Transverse colon (tissue), 4 donors: ENCODE measurements around the gene OTOG. TPM values are rescaled to one million over a fixed set of nuclear protein-coding genes. Genes with fewer than 3 reads are reported as not detected.
"Not testable (repeated sequence)": the region's sequence is repeated elsewhere in the genome, so short reads cannot be mapped to it uniquely, and the experiment has no call there.

Experiments
- DNase-seq: peaks from one replicate; pipeline ENCODE4 v3.0.0-alpha.2; 2019
- H3K27ac ChIP-seq, 4 donors: fragments of 200-600 bp; sonication (generic); 2 replicates each; pipeline ENCODE4 v1.5.1; 2016 to 2018; ENCODE audit warnings: inconsistent platforms in 4 of 4
- H3K27me3 ChIP-seq: fragments of 200-600 bp; sonication (generic); 2 replicates; pipeline ENCODE4 v1.5.1; 2017; ENCODE audit warnings: inconsistent platforms
- H3K36me3 ChIP-seq, 4 donors: fragments of 200-600 bp; sonication (generic); 2 replicates each; pipeline ENCODE4 v1.5.1; 2017 to 2019; ENCODE audit warnings: inconsistent platforms in 4 of 4
- H3K4me1 ChIP-seq, 4 donors: fragments of 200-600 bp; sonication (generic); 2 replicates each; pipeline ENCODE4 v1.5.1; 2017 to 2020; ENCODE audit warnings: inconsistent platforms in 4 of 4
- H3K4me3 ChIP-seq, 4 donors: fragments of 200-600 bp; sonication (generic); 1 replicate in 1 of 4; 2 replicates in 3 of 4; pipeline versions ENCODE4 v1.5.1 to v1.6.1; 2017 to 2019; ENCODE audit warnings: inconsistent platforms in 4 of 4
- H3K9me3 ChIP-seq, 2 donors: fragments of 200-600 bp; sonication (generic); 2 replicates each; pipeline ENCODE4 v1.5.1; 2017 to 2019; ENCODE audit warnings: inconsistent platforms in 2 of 2
- CTCF ChIP-seq, 5 experiments: fragments of 200-600 bp in 3 of 5; fragments of 450-650 bp in 2 of 5; sonication (generic) in 3 of 5; IDR thresholded peaks; 1 replicate in 2 of 5; 2 replicates in 3 of 5; pipeline ENCODE4 v1.5.1; 2016 to 2017; ENCODE audit warnings: antibody characterized with exemption in 5 of 5, inconsistent platforms in 3 of 5, mild to moderate bottlenecking in 2 of 5, moderate library complexity in 1 of 5
- EP300 ChIP-seq: sonication (generic); formaldehyde crosslinking; IDR thresholded peaks from one replicate; pipeline ENCODE4 v1.6.1; 2017; ENCODE audit warnings: antibody characterized with exemption, low read depth
- POLR2A ChIP-seq: fragments of 450-650 bp; IDR thresholded peaks from one replicate; pipeline ENCODE4 v1.6.1; 2016; ENCODE audit warnings: antibody characterized with exemption, mild to moderate bottlenecking, moderate library complexity
- POLR2AphosphoS5 ChIP-seq, 3 donors: sonication (generic); formaldehyde crosslinking; IDR thresholded peaks; one replicate each; pipeline ENCODE4 v1.6.1; 2016; ENCODE audit warnings: antibody characterized with exemption in 3 of 3
- WGBS, 2 donors: methylation state at CpG; one replicate each; pipeline ENCODE4 v1.1.5; 2018; ENCODE audit warnings: low coverage in 1 of 2; 5-methylcytosine and 5-hydroxymethylcytosine counted together
- in situ Hi-C, 4 donors: fragments of 200-750 bp; cut with MboI; loops; one replicate each; pipeline versions ENCODE4 v1.15.0 to v1.15.1; 2017; ENCODE audit warnings: low sequenced_read_pairs in 3 of 4, low pct_ligation_motif_present in 1 of 4, low pct_unique_long_range_greater_than_20kb in 1 of 4
- intact Hi-C: fragments of 100-400 bp; cut with DNase I; formaldehyde crosslinking; loops from one replicate; pipeline ENCODE4 v1.15.1; 2023; ENCODE audit warnings: low total_unique reads
- total RNA-seq, 4 donors: library from RNA; depleted of rRNA; stranded (reverse); fragments of >200 nt; gene quantifications; one replicate each; pipeline ENCODE4 v1.1.0, GENCODE V29; 2016

OTOG gene
- total RNA-seq, 4 donors from 2014 or later: not detected

GRCh38 chr11:17611503-17612220, 64.6 kb downstream of the OTOG start:
- Histone ChIP-seq H3K4me1 (no peaks in the 10 kb centered on the region), H3K27ac (no peak overlapping the region), H3K36me3 (no peaks in the 10 kb centered on the region), H3K4me3 (no peak overlapping the region), H3K27me3 (peaks cover 2% of the 10 kb centered on the region), H3K9me3 (no peaks in the 10 kb centered on the region)
- no peak for DNase-seq
- in situ Hi-C loops: no loop called here
- intact Hi-C loops: no loop called here
- 87 to 100% methylated on average over 1 to 13 of the region's 13 CpGs for WGBS, 2 donors
- no peak for TF ChIP-seq POLR2A
- TF ChIP-seq POLR2AphosphoS5 (IDR thresholded peaks at IDR 0.05): no peak
- no peak for TF ChIP-seq EP300
- TF ChIP-seq CTCF (IDR thresholded peaks at IDR 0.05): no peak

- DNase-seq: no peak
Observed at GRCh38 chr11:17612221-17613188, 65.4 kb downstream of the OTOG start.

GRCh38 chr11:17613428-17613962, 66.4 kb downstream of the OTOG start:
- Histone ChIP-seq H3K27ac (no peak overlapping the region), H3K27me3 (peaks cover 9% of the 10 kb centered on the region), H3K4me1 (no peaks in the 10 kb centered on the region), H3K4me3 (no peak overlapping the region), H3K9me3 (no peaks in the 10 kb centered on the region), H3K36me3 (no peaks in the 10 kb centered on the region)
- in situ Hi-C loops (no loop called here), intact Hi-C loops (no loop called here)
- DNase-seq: no peak
- WGBS, 2 donors: 81 to 88% methylated on average over 1 to 5 of the region's 5 CpGs
- no peak for TF ChIP-seq POLR2AphosphoS5 (IDR thresholded peaks at IDR 0.05)
- no peak for TF ChIP-seq POLR2A
- no peak for TF ChIP-seq EP300
- no peak for TF ChIP-seq CTCF (IDR thresholded peaks at IDR 0.05)

More at GRCh38 chr11:17612221-17613188, 65.4 kb downstream of the OTOG start:
- Histone ChIP-seq H3K4me1 (no peaks in the 10 kb centered on the region), H3K27ac (no peak overlapping the region), H3K27me3 (peaks cover 5% of the 10 kb centered on the region), H3K4me3 (no peak overlapping the region), H3K36me3 (no peaks in the 10 kb centered on the region), H3K9me3 (no peaks in the 10 kb centered on the region)
- TF ChIP-seq POLR2A: no peak
- TF ChIP-seq CTCF (IDR thresholded peaks at IDR 0.05): no peak
- no peak for TF ChIP-seq EP300
- no peak for TF ChIP-seq POLR2AphosphoS5 (IDR thresholded peaks at IDR 0.05)
- intact Hi-C loops: no loop called here
- in situ Hi-C loops: no loop called here
- 64 to 81% methylated on average over 4 to 17 of the region's 18 CpGs for WGBS, 2 donors

DNA sequence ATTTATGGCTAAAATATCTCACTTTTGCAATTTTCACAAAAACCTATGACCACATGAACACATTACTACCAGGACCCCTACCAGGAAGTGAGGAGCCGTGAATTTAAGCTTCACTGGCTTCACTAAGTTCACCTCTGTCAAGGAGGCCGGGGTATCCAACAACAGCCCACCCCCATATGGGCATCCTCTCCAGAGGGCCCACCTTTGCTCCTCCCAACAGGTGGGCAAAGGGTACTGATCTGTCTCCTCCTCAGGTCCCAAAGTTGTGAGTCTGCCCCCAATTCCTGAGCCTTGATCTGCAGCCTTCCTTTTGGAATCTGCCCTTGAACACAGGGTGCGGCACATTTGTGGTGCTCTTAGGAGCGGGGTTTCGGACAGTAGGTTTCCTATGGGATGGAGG, 66.9 kb downstream of the OTOG start:
- in situ Hi-C loops (no loop called here), intact Hi-C loops (no loop called here)
- no peak overlapping the region for H3K27ac ChIP-seq
- TF ChIP-seq POLR2A (no peak), CTCF (IDR thresholded peaks at IDR 0.05) (no peak), POLR2AphosphoS5 (IDR thresholded peaks at IDR 0.05) (no peak), EP300 (no peak)
- no peaks in the 10 kb centered on the region for H3K4me1 ChIP-seq
- peaks cover 9% of the 10 kb centered on the region for H3K27me3 ChIP-seq
- no peaks in the 10 kb centered on the region for H3K36me3 ChIP-seq
- WGBS, 2 donors: 86% methylated on average over 5 of the region's 5 CpGs; no CpG with 5 or more reads in 1 of the 2 donors
- no peak overlapping the region for H3K4me3 ChIP-seq
- DNase-seq: no peak
- peaks cover 0 to under 1% of the 10 kb centered on the region in 2 donors for H3K9me3 ChIP-seq

DNA sequence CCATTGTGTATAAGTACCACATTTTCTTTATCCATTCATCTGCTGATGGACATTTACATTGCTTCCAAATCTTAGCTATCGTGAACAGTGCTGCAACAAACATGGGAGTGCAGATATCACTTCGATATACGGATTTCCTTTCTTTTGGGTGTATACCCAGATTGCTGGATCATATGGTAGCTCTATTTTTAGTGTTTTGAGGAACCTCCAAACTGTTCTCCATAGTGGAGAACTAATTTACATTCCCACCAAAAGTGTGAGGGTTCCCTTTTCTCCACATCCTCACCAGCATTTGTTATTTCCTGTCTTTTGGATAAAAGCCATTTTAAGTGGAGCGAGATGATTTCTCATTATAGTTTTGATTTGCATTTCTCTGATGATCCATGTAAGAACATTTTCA, 75.7 kb downstream of the OTOG start:
- H3K9me3 ChIP-seq, in situ Hi-C loops, H3K36me3 ChIP-seq, intact Hi-C loops, DNase-seq, H3K4me3 ChIP-seq, H3K27ac ChIP-seq, H3K4me1 ChIP-seq: not testable (repeated sequence)
- WGBS, 2 donors: 89 to 91% methylated on average over 4 of the region's 4 CpGs
- peaks cover 15% of the 10 kb centered on the region for H3K27me3 ChIP-seq
